Suprapubic skin (tissue), 4 donors: Measurements from ENCODE around the gene AAGAB. TPM values are rescaled to one million over a fixed set of nuclear protein-coding genes. Genes with fewer than 3 reads are reported as not detected.

ENCODE experiments used
- DNase-seq, 2 donors: peaks; one replicate each; pipeline ENCODE4 v3.0.0-alpha.2; 2019; ENCODE audit warnings: low spot score in 2 of 2
- H3K27ac ChIP-seq: fragments of 200-600 bp; sonication (generic); one replicate; pipeline ENCODE4 v1.5.1; 2019
- H3K27me3 ChIP-seq: fragments of 200-600 bp; sonication (generic); one replicate; pipeline ENCODE4 v1.5.1; 2019
- H3K36me3 ChIP-seq: fragments of 200-600 bp; sonication (generic); one replicate; pipeline ENCODE4 v1.5.1; 2019
- H3K4me1 ChIP-seq: fragments of 200-600 bp; sonication (generic); one replicate; pipeline ENCODE4 v1.5.1; 2019
- H3K4me3 ChIP-seq: fragments of 200-600 bp; sonication (generic); one replicate; pipeline ENCODE4 v1.5.1; 2019; ENCODE audit warnings: mild to moderate bottlenecking
- H3K9me3 ChIP-seq: fragments of 200-600 bp; sonication (generic); one replicate; pipeline ENCODE4 v1.5.1; 2019
- EP300 ChIP-seq: sonication (generic); formaldehyde crosslinking; IDR thresholded peaks from one replicate; pipeline ENCODE4 v1.6.1; 2017; ENCODE audit warnings: antibody characterized with exemption
- POLR2A ChIP-seq, 2 donors: fragments of 450-650 bp; IDR thresholded peaks; one replicate each; pipeline ENCODE4 v1.6.1; 2017; ENCODE audit warnings: antibody characterized with exemption in 2 of 2, mild to moderate bottlenecking in 2 of 2, moderate library complexity in 2 of 2
- POLR2AphosphoS5 ChIP-seq, 3 donors: sonication (generic); formaldehyde crosslinking; IDR thresholded peaks; one replicate each; pipeline ENCODE4 v1.6.1; 2017; ENCODE audit warnings: antibody characterized with exemption in 3 of 3
- WGBS: methylation state at CpG from one replicate; pipeline ENCODE4 v1.1.5; 2018; 5-methylcytosine and 5-hydroxymethylcytosine counted together
- total RNA-seq, 4 donors: library from RNA; depleted of rRNA; stranded (reverse); fragments of >200 nt; gene quantifications; one replicate each; pipeline ENCODE4 v1.1.0, GENCODE V29; 2016
- TF ChIP-seq, protein P1 (sequence below), 2 donors: fragments of 200-600 bp in 1 of 2; fragments of 450-650 bp in 1 of 2; sonication (generic) in 1 of 2; IDR thresholded peaks; one replicate each; pipeline ENCODE4 v1.5.1; 2016 to 2019; ENCODE audit warnings: antibody characterized with exemption in 2 of 2, mild to moderate bottlenecking in 1 of 2, moderate library complexity in 1 of 2

The AAGAB gene
- total RNA-seq, 4 donors from 2014 or later = 18.6 to 28.0 (median 26.0) TPM

DNA sequence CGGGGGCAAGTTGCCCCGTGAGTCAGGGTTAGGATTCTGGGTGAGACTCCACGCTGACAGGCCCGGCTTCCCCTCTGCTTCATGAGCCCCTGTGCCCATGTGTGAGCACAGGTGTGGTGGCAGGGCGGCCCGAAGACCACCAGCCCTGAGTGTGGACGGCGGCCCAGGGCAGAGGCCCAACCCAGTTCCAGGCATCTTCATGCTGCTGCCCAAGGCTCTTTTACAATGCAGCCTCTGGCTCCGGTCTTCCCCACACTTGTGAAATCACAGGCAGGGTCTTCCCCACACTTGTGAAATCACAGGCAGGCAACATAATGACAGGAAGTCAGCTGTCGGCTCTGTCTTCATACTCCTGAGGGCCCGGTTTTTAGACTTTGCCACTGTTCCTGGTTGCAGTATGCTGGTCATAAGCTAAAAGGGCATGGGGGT is 78.8 kb downstream of the AAGAB start:
- 54% methylated on average over 5 of the region's 11 CpGs for WGBS
- H3K4me3 ChIP-seq = no peak overlapping the region
- TF ChIP-seq POLR2AphosphoS5 (IDR thresholded peaks at IDR 0.05) (peak; percentile 24 to 56 (median 48)), EP300 (no peak)
- H3K27ac ChIP-seq = peak overlapping the region; percentile 58
- DNase-seq = peak; percentile 83 to 87
- H3K4me1 ChIP-seq = peaks cover 32% of the 10 kb centered on the region
- peaks cover 28% of the 10 kb centered on the region for H3K36me3 ChIP-seq
- H3K9me3 ChIP-seq = no peaks in the 10 kb centered on the region
- H3K27me3 ChIP-seq = no peaks in the 10 kb centered on the region

DNA sequence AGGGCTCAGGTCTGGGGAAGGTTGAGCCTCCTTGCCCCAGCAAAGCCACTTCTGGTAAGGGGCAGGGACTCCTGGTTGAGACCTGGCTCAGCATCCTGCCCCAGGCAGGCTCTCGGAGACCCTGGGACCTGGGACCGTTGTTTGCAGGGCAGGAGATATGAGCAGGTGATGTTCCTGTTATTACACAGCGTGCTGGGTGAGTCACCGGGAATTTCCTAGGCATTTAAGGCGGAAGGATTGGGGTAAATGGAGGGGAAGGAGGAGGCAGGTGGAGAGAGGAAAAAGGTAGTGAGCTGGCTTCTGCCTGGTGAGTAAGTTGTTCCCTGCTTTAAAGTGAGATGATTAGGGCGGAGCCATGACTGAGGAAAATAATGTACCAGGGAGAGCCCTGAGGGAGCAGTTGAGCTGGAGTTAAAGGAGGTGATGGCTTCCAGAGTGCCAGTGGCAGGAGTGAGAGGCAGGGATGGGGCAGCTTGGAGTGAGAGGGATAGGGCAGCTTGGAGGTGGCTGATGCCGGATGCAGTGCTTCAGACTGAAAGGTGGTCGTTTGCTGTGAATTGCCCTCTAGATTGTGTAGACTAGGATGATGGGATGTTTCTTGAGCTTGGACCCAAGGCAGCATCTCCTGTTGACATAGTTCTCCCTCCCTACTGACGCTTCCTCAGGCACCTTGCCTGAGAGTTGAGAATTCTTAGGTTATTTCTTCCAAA is 79.4 kb downstream of the AAGAB start:
- peaks cover 31% of the 10 kb centered on the region for H3K36me3 ChIP-seq
- no peaks in the 10 kb centered on the region for H3K27me3 ChIP-seq
- peaks cover 32% of the 10 kb centered on the region for H3K4me1 ChIP-seq
- TF ChIP-seq, protein P1, sequence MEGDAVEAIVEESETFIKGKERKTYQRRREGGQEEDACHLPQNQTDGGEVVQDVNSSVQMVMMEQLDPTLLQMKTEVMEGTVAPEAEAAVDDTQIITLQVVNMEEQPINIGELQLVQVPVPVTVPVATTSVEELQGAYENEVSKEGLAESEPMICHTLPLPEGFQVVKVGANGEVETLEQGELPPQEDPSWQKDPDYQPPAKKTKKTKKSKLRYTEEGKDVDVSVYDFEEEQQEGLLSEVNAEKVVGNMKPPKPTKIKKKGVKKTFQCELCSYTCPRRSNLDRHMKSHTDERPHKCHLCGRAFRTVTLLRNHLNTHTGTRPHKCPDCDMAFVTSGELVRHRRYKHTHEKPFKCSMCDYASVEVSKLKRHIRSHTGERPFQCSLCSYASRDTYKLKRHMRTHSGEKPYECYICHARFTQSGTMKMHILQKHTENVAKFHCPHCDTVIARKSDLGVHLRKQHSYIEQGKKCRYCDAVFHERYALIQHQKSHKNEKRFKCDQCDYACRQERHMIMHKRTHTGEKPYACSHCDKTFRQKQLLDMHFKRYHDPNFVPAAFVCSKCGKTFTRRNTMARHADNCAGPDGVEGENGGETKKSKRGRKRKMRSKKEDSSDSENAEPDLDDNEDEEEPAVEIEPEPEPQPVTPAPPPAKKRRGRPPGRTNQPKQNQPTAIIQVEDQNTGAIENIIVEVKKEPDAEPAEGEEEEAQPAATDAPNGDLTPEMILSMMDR (IDR thresholded peaks at IDR 0.05) = no peak
- no peak for TF ChIP-seq POLR2AphosphoS5 (IDR thresholded peaks at IDR 0.05)
- no peak for TF ChIP-seq POLR2A (IDR thresholded peaks at IDR 0.05)
- DNase-seq = no peak
- H3K4me3 ChIP-seq = no peak overlapping the region
- peak overlapping the region; percentile 58 for H3K27ac ChIP-seq
- 48% methylated on average over 9 of the region's 9 CpGs for WGBS
- no peaks in the 10 kb centered on the region for H3K9me3 ChIP-seq

DNA sequence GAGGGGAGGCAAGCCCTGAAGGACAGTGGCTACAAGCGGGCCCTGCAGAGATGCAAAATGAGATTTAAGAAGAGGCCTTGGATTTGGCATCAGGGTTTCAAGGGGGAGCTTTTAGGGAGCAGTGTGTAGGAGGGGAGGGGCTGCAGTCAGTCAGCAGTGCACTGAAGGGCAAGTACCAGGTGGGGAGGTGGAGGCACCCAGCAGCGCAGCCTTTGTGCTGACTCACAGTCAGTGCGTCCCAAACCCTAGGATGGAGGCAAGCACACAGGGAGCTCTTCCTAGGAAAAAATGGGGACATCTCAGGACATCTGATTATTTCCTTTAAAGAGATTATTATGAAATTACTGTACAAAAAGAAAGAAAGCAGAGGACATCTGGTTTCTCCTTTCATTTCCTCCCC is 80.0 kb downstream of the AAGAB start:
- H3K27me3 ChIP-seq = no peaks in the 10 kb centered on the region
- no peak for DNase-seq
- WGBS = 93% methylated on average over 3 of the region's 3 CpGs
- H3K4me1 ChIP-seq = peaks cover 32% of the 10 kb centered on the region
- peak overlapping the region; percentile 36 for H3K27ac ChIP-seq
- no peak overlapping the region for H3K4me3 ChIP-seq
- no peak for TF ChIP-seq POLR2A (IDR thresholded peaks at IDR 0.05)
- TF ChIP-seq POLR2AphosphoS5 (IDR thresholded peaks at IDR 0.05) = no peak
- no peak for TF ChIP-seq EP300
- TF ChIP-seq, protein P1 (IDR thresholded peaks at IDR 0.05) = no peak
- H3K9me3 ChIP-seq = no peaks in the 10 kb centered on the region
- H3K36me3 ChIP-seq = peaks cover 28% of the 10 kb centered on the region

DNA sequence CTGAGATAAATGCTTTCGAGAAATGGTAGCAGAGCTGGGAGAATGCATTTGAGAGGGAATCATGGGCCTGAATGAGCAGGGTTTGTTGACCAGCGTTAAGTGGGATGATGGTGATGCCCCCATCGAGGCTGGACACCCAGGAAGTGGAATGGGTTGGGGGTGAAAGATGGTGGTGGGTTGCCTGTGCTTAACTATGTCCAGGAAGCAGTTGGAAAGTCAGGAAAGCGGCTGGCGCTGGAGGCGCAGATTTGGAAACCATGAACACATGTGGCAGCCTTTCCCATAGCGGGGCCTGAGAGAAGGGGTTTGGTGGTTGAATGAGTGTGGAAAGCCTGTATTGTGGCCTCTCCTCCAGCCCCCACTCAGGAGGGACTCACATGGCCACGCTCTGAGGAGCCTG is 80.7 kb downstream of the AAGAB start:
- Histone ChIP-seq H3K4me1 (peaks cover 32% of the 10 kb centered on the region), H3K27me3 (no peaks in the 10 kb centered on the region), H3K36me3 (peaks cover 28% of the 10 kb centered on the region), H3K27ac (no peak overlapping the region), H3K4me3 (no peak overlapping the region), H3K9me3 (no peaks in the 10 kb centered on the region)
- 80% methylated on average over 8 of the region's 8 CpGs for WGBS
- DNase-seq = no peak
- TF ChIP-seq, protein P1 (IDR thresholded peaks at IDR 0.05) = no peak
- TF ChIP-seq POLR2AphosphoS5 (IDR thresholded peaks at IDR 0.05) = no peak
- no peak for TF ChIP-seq EP300
- no peak for TF ChIP-seq POLR2A (IDR thresholded peaks at IDR 0.05)

DNA sequence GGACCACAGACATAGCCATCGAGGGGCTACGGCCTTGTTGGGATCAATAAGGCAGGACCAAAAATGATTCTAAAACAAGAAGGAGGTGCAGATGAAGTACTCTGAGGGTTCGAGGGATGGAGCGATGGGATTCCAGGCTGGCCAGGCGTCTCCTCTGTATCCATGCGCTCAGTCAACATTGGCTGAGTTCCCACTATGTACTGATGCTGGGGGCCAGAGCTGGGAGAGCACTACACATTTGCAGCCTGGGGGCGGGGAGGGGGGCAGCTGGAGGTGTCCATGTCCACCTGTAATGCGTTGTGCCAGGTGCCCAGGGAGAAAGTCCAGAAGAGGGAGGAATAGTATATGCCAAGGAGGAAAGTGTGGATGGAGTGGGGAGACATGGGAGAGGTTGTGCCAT is 81.5 kb downstream of the AAGAB start:
- WGBS = 82% methylated on average over 8 of the region's 8 CpGs
- Histone ChIP-seq H3K4me3 (no peak overlapping the region), H3K36me3 (peaks cover 25% of the 10 kb centered on the region), H3K27ac (no peak overlapping the region), H3K4me1 (peaks cover 39% of the 10 kb centered on the region), H3K9me3 (no peaks in the 10 kb centered on the region), H3K27me3 (no peaks in the 10 kb centered on the region)
- TF ChIP-seq POLR2AphosphoS5 (IDR thresholded peaks at IDR 0.05) (no peak), EP300 (no peak), POLR2A (IDR thresholded peaks at IDR 0.05) (no peak)
- no peak for DNase-seq

DNA sequence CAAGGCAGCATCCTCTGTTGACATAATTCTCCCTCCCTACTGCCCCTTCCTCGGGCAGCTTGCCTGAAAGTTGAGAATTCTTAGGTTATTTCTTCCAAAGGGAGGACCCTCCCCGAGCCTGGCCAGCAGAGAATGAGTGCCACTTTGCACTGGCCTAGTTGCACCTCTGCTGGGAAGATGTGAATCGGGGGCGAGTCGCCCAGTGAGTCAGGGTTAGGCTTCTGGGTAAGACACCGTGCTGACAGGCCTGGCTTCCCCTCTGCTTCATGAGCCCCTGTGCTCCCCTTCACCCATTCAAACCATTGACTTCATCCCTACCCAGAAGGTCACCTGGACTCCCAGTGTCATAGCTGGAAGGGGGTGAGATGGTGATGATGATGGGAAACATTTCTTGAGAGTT is 82.3 kb downstream of the AAGAB start:
- no peaks in the 10 kb centered on the region for H3K9me3 ChIP-seq
- WGBS = 94% methylated on average over 6 of the region's 6 CpGs
- H3K4me1 ChIP-seq = peaks cover 47% of the 10 kb centered on the region
- H3K27me3 ChIP-seq = no peaks in the 10 kb centered on the region
- H3K36me3 ChIP-seq = peaks cover 27% of the 10 kb centered on the region
- H3K4me3 ChIP-seq = no peak overlapping the region
- peak in 1 of 2 donors; percentile 29 for DNase-seq
- no peak overlapping the region for H3K27ac ChIP-seq
- TF ChIP-seq, protein P1 (IDR thresholded peaks at IDR 0.05) = no peak
- no peak for TF ChIP-seq POLR2A (IDR thresholded peaks at IDR 0.05)
- TF ChIP-seq EP300 = no peak
- TF ChIP-seq POLR2AphosphoS5 (IDR thresholded peaks at IDR 0.05) = no peak
